ENCODE measurements around the gene CTSH. TPM values are rescaled to one million over a fixed set of nuclear protein-coding genes. Genes with fewer than 3 reads are reported as not detected.
A peak's percentile ranks its signal among the peaks of the same experiment; 100 is the strongest.
"Not testable (repeated sequence)": the region's sequence is repeated elsewhere in the genome, so short reads cannot be mapped to it uniquely, and the experiment has no call there.

CTSH gene
- total RNA-seq, 2 experiments from 2014 or later = 11.1 to 11.4 TPM

DNA sequence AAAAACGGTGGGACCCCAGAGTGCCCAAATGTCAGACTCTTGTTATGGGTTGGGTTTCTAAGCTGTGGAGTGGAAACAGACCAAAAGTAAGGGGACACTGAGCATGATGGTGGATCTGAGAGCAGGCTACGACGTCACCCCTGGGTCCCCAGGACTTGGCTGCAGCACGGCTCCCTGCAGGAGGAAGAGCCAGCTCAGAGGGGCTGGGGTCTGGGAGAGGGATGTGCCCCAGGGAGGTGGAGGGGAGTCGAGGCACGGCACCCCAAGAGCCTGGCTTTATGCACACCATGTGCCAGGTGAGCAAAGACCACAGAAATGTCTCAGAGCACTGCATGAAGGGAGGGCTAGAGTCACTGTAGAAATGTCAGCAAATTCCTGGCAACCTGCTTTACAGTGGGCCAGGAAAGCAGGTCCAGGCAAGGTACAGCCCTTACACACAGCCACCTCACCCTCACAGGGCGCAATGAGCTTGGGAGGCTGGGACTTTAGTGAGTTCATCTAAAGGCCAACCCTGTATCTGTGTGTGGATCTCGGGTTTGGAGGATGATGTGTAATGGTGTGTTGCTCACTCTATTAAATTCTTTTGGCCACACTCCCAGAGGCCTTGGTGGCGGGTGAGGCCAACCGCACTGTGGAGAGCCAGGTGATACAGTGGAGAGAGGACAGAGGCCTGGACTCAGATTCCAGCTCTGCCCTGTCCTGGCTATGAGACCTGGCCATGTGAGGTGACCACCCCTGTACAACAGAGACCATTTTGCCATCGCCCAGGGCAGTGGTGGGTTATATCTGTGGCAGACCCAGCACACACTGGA, 14.1 kb downstream of the CTSH start:
- ATAC-seq (ENCODE audit: poor library complexity) (no peak), DNase-seq (peak in 1 of 14 experiments; percentile 22)
- Mint-ChIP-seq H3K4me3 (no peak overlapping the region), H3K27ac (no peak overlapping the region), H3K36me3 (ENCODE audit: low read depth) (peaks cover 6% of the 10 kb centered on the region), H3K4me1 (ENCODE audit: low read depth) (no peaks in the 10 kb centered on the region), H3K27me3 (no peaks in the 10 kb centered on the region), H3K9me3 (no peaks in the 10 kb centered on the region)
- peaks cover 22% of the 10 kb centered on the region for H3K36me3 ChIP-seq (ENCODE audit: insufficient read depth, low read length)
- ChIA-PET CTCF (no interaction called here), POLR2A (interaction anchor here (0.5 kb wide), 1 partner anchor 468 kb away, joined by 3 read pairs; no protein-coding TSS in a partner anchor)
- no peaks in the 10 kb centered on the region for H3K27me3 ChIP-seq (ENCODE audit: control insufficient read depth in 1 of 2, insufficient read depth in 2 of 2, low read length in 2 of 2)
- no peak for TF ChIP-seq CTCF (IDR thresholded peaks at IDR 0.05)
- H3K4me1 ChIP-seq (ENCODE audit: insufficient read depth, low read length) = no peaks in the 10 kb centered on the region
- H3K4me3 ChIP-seq (ENCODE audit: low read length) = no peak overlapping the region
- no peak overlapping the region for H3K27ac ChIP-seq (ENCODE audit: low read depth in 1 of 2, low read length in 2 of 2)
- intact Hi-C loops (cut with DNase I, micrococcal nuclease) = no loop called here
- no peaks in the 10 kb centered on the region for H3K9me3 ChIP-seq (ENCODE audit: control insufficient read depth in 1 of 2, insufficient read depth in 1 of 2, low read length in 2 of 2)

GRCh38 chr15:78929536-78930264, 15.1 kb downstream of the CTSH start:
- Mint-ChIP-seq H3K4me3 (no peak overlapping the region), H3K27me3 (no peaks in the 10 kb centered on the region), H3K36me3 (ENCODE audit: low read depth) (peaks cover 13% of the 10 kb centered on the region), H3K27ac (no peak overlapping the region), H3K4me1 (ENCODE audit: low read depth) (no peaks in the 10 kb centered on the region), H3K9me3 (no peaks in the 10 kb centered on the region)
- intact Hi-C loops (cut with DNase I, micrococcal nuclease) = no loop called here
- Histone ChIP-seq H3K27me3 (ENCODE audit: control insufficient read depth in 1 of 2, insufficient read depth in 2 of 2, low read length in 2 of 2) (no peaks in the 10 kb centered on the region), H3K4me1 (ENCODE audit: insufficient read depth, low read length) (no peaks in the 10 kb centered on the region), H3K36me3 (ENCODE audit: insufficient read depth, low read length) (peaks cover 27% of the 10 kb centered on the region), H3K9me3 (ENCODE audit: control insufficient read depth in 1 of 2, insufficient read depth in 1 of 2, low read length in 2 of 2) (no peaks in the 10 kb centered on the region), H3K27ac (ENCODE audit: low read depth in 1 of 2, low read length in 2 of 2) (no peak overlapping the region), H3K4me3 (ENCODE audit: low read length) (no peak overlapping the region)
- no peak for TF ChIP-seq CTCF (IDR thresholded peaks at IDR 0.05)
- POLR2A ChIA-PET = no interaction called here
- CTCF ChIA-PET = no interaction called here
- ATAC-seq (ENCODE audit: poor library complexity) (no peak), DNase-seq (peak in 1 of 14 experiments; percentile 21)

DNA sequence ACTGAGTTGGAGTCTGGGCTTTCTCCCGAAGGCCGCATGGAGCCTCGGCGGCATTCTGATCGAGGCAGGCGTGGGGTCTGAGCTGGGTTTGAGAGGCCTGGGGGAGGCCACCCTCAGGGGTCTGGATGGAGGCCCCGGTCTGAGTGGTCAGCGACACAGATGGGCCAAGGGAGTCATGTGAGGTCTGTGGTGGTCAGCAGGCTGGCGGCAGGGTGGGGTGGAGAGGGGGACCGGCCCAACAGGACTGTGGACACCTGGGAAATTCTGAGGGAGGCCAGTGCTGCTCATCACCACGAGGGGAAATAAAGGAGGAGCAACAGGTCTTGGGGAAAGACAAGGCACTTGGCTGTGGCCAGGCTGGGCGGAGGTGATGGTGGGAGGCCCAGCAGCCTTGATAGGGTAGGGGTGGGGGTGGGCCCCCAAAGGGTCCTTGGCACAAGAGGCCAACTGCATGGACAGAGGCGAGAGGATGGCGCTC, 16.2 kb downstream of the CTSH start:
- Mint-ChIP-seq H3K9me3 (no peaks in the 10 kb centered on the region), H3K36me3 (ENCODE audit: low read depth) (peaks cover 13% of the 10 kb centered on the region), H3K4me1 (ENCODE audit: low read depth) (no peaks in the 10 kb centered on the region), H3K27me3 (no peaks in the 10 kb centered on the region), H3K27ac (no peak overlapping the region), H3K4me3 (no peak overlapping the region)
- POLR2A ChIA-PET = no interaction called here
- no peaks in the 10 kb centered on the region for H3K9me3 ChIP-seq (ENCODE audit: control insufficient read depth in 1 of 2, insufficient read depth in 1 of 2, low read length in 2 of 2)
- peak in 1 of 14 experiments; percentile 15 for DNase-seq
- CTCF ChIA-PET = no interaction called here
- no peaks in the 10 kb centered on the region for H3K27me3 ChIP-seq (ENCODE audit: control insufficient read depth in 1 of 2, insufficient read depth in 2 of 2, low read length in 2 of 2)
- H3K4me1 ChIP-seq (ENCODE audit: insufficient read depth, low read length) = no peaks in the 10 kb centered on the region
- no peak for ATAC-seq (ENCODE audit: poor library complexity)
- TF ChIP-seq CTCF (IDR thresholded peaks at IDR 0.05) = no peak
- intact Hi-C loops (cut with DNase I, micrococcal nuclease) = no loop called here
- H3K4me3 ChIP-seq (ENCODE audit: low read length) = no peak overlapping the region
- no peak overlapping the region for H3K27ac ChIP-seq (ENCODE audit: low read depth in 1 of 2, low read length in 2 of 2)
- H3K36me3 ChIP-seq (ENCODE audit: insufficient read depth, low read length) = peaks cover 27% of the 10 kb centered on the region

- Mint-ChIP-seq H3K36me3 (ENCODE audit: low read depth) (peaks cover 13% of the 10 kb centered on the region), H3K27ac (peak overlapping the region; percentile 56)
- H3K4me1 Mint-ChIP-seq (ENCODE audit: low read depth); H3K4me1 ChIP-seq (ENCODE audit: insufficient read depth, low read length); POLR2A ChIA-PET; H3K4me3 Mint-ChIP-seq; H3K27ac ChIP-seq (ENCODE audit: low read depth in 1 of 2, low read length in 2 of 2); intact Hi-C loops (cut with DNase I, micrococcal nuclease); H3K9me3 Mint-ChIP-seq; H3K4me3 ChIP-seq (ENCODE audit: low read length); H3K27me3 ChIP-seq (ENCODE audit: control insufficient read depth in 1 of 2, insufficient read depth in 2 of 2, low read length in 2 of 2); H3K27me3 Mint-ChIP-seq; ATAC-seq (ENCODE audit: poor library complexity); DNase-seq; H3K9me3 ChIP-seq (ENCODE audit: control insufficient read depth in 1 of 2, insufficient read depth in 1 of 2, low read length in 2 of 2); CTCF ChIA-PET: not testable (repeated sequence)
- peaks cover 31% of the 10 kb centered on the region for H3K36me3 ChIP-seq (ENCODE audit: insufficient read depth, low read length)
These were observed 16.7 kb downstream of the CTSH start for GRCh38 chr15:78928176-78928575.

Measured in CD4-positive, alpha-beta T cell (primary cell).